NCI-H2196 (cell line): Measurements from ENCODE around the gene PHAF1.

Experiments
- DNase-seq: peaks from one replicate; lab custom pipeline; 2025; ENCODE audit not compliant: unreplicated experiment; lab: John Stamatoyannopoulos, UW

The PHAF1 gene

GRCh38 chr16:67109407-67110135 lies at the start of gene PHAF1:
TSS of gene PHAF1 (plus strand) at chr16:67109941. CDS start at chr16:67110176, 235 bp downstream.
- peak; percentile 83 for DNase-seq

GRCh38 chr16:67063008-67063407 lies 46.7 kb upstream of the PHAF1 start:
- no peak for DNase-seq

- DNase-seq, result no peak
These were observed 41.5 kb upstream of the PHAF1 start for GRCh38 chr16:67068212-67068753.

- no peak for DNase-seq
These were observed 38.2 kb upstream of the PHAF1 start for GRCh38 chr16:67071476-67072048.

GRCh38 chr16:67075331-67075730 lies 34.4 kb upstream of the PHAF1 start:
- no peak for DNase-seq

- DNase-seq, result peak; percentile 40
These were observed 31.9 kb upstream of the PHAF1 start for GRCh38 chr16:67077871-67078270.

- DNase-seq, result no peak
These were observed 27.6 kb upstream of the PHAF1 start for GRCh38 chr16:67082100-67082499.

- DNase-seq, result no peak
These were observed 26.9 kb upstream of the PHAF1 start for GRCh38 chr16:67082891-67083290.

GRCh38 chr16:67084345-67085028 lies 25.3 kb upstream of the PHAF1 start:
- DNase-seq, result peak; percentile 9

GRCh38 chr16:67086822-67087221 lies 22.9 kb upstream of the PHAF1 start:
- DNase-seq, result no peak

GRCh38 chr16:67087291-67087690 lies 22.4 kb upstream of the PHAF1 start:
- no peak for DNase-seq

GRCh38 chr16:67087803-67088202 lies 21.9 kb upstream of the PHAF1 start:
- no peak for DNase-seq

GRCh38 chr16:67088551-67088950 lies 21.2 kb upstream of the PHAF1 start:
- DNase-seq, result no peak

GRCh38 chr16:67089101-67089500 lies 20.6 kb upstream of the PHAF1 start:
- DNase-seq, result no peak

GRCh38 chr16:67091906-67092566 lies 17.7 kb upstream of the PHAF1 start:
- no peak for DNase-seq

- no peak for DNase-seq
These were observed 16.5 kb upstream of the PHAF1 start for GRCh38 chr16:67093098-67093726.

GRCh38 chr16:67098599-67098998 lies 11.1 kb upstream of the PHAF1 start:
- DNase-seq, result no peak

- DNase-seq, result no peak
These were observed 9.0 kb upstream of the PHAF1 start for GRCh38 chr16:67100569-67101310.

- DNase-seq, result no peak
These were observed 8.2 kb upstream of the PHAF1 start for GRCh38 chr16:67101311-67102082.
